GM12878 (cell line): Measurements from ENCODE around the gene DGKB. TPM values are rescaled to one million over a fixed set of nuclear protein-coding genes. Genes with fewer than 3 reads are reported as not detected.

Experiments
- ATAC-seq: fragments of 200-7000 bp; cut with Tn5 transposase; 3 replicates; pipeline ENCODE4 v1.9.1; 2020; ENCODE audit warnings: mild to moderate bottlenecking, moderate library complexity
- BruUV-seq: library from RNA; stranded (reverse); fragments of 400-500 nt; replicated peaks from 2 replicates; lab custom pipeline; 2021; lab: Mats Ljungman, UMichigan
- CTCF ChIA-PET: fragments of 300-600 bp; sonication (Branson Sonifier 250); formaldehyde crosslinking; extraction: SDS; loops from one replicate; lab custom pipeline; 2021; ENCODE audit warnings: inconsistent platforms; lab: Yijun Ruan, JAX
- POLR2A ChIA-PET: fragments of 350-600 bp; formaldehyde crosslinking; extraction: SDS; loops from one replicate; lab custom pipeline; 2021; ENCODE audit warnings: inconsistent platforms; lab: Charles Lee
- RAD21 ChIA-PET: fragments of 300-600 bp; sonication (Branson Sonifier 250); formaldehyde crosslinking; loops from one replicate; lab custom pipeline; 2023; ENCODE audit warnings: antibody characterized with exemption; ENCODE audit not compliant: unreplicated experiment; lab: Charles Lee
- SMC1A ChIA-PET: fragments of 300-600 bp; sonication (Branson Sonifier 250); formaldehyde crosslinking; loops from one replicate; lab custom pipeline; 2023; ENCODE audit not compliant: unreplicated experiment, uncharacterized antibody; lab: Charles Lee
- DNase-seq: peaks from one replicate; pipeline ENCODE4 v3.0.0-alpha.2; 2011; ENCODE audit warnings: low read depth, low spot score
- FAIRE-seq: peaks from 3 replicates; lab custom pipeline; 2011; peaks lifted over from hg19 to GRCh38; lab: Jason Lieb, UNC
- H2AFZ ChIP-seq: 2 replicates; pipeline ENCODE4 v1.6.0; 2011; ENCODE audit warnings: low read depth, low read length, control low read depth; ENCODE audit not compliant: control insufficient read depth
- H3K27ac ChIP-seq: 2 replicates; pipeline ENCODE4 v1.5.1; 2011; ENCODE audit warnings: control low read depth; ENCODE audit not compliant: control insufficient read depth, insufficient read depth
- H3K27me3 ChIP-seq, 2 experiments: replicated peaks in 1 of 2; 2 replicates each; pipeline versions ENCODE4 v1.6.0 to v1.6.1; 2011; ENCODE audit warnings: low read length in 1 of 2; ENCODE audit not compliant: control insufficient read depth in 2 of 2, insufficient read depth in 2 of 2
- H3K36me3 ChIP-seq, 2 experiments: 2 replicates each; pipeline ENCODE4 v1.5.1; 2011; ENCODE audit warnings: low read length in 1 of 2; ENCODE audit not compliant: control insufficient read depth in 2 of 2, insufficient read depth in 2 of 2
- H3K4me1 ChIP-seq: 2 replicates; pipeline ENCODE4 v1.6.1; 2011; ENCODE audit warnings: mild to moderate bottlenecking, low read length, moderate library complexity, mixed read lengths; ENCODE audit not compliant: control insufficient read depth, insufficient read depth
- H3K4me2 ChIP-seq: 2 replicates; pipeline ENCODE4 v1.6.0; 2011; ENCODE audit warnings: control low read depth; ENCODE audit not compliant: control insufficient read depth, insufficient read depth
- H3K4me3 ChIP-seq: fragments of 200-600 bp; sonication (generic); 2 replicates; pipeline ENCODE4 v1.5.1; 2016
- H3K79me2 ChIP-seq: 2 replicates; pipeline ENCODE4 v1.6.0; 2011; ENCODE audit warnings: low read length; ENCODE audit not compliant: control insufficient read depth, insufficient read depth
- H3K9ac ChIP-seq: 2 replicates; pipeline ENCODE4 v1.8.0; 2011; ENCODE audit warnings: low read length, control low read depth, mixed read lengths; ENCODE audit not compliant: control insufficient read depth, insufficient read depth
- H3K9me3 ChIP-seq: replicated peaks from 3 replicates; pipeline ENCODE4 v1.5.1; 2011; ENCODE audit warnings: mild to moderate bottlenecking, low read length; ENCODE audit not compliant: control insufficient read depth, insufficient read depth
- H4K20me1 ChIP-seq: 2 replicates; pipeline ENCODE4 v1.6.0; 2011; ENCODE audit not compliant: control insufficient read depth, insufficient read depth
- BCL3 ChIP-seq: IDR thresholded peaks from 2 replicates; pipeline ENCODE4 v1.6.1; 2011; ENCODE audit warnings: borderline replicate concordance, low read depth, mild to moderate bottlenecking, moderate library complexity, low read length; ENCODE audit not compliant: insufficient read depth, poor library complexity, severe bottlenecking
- EED ChIP-seq: sonication (generic); IDR thresholded peaks from 2 replicates; pipeline ENCODE4 v1.6.1; 2016; ENCODE audit warnings: antibody characterized with exemption, low read depth
- EP300 ChIP-seq, 2 experiments: fragments of 150-350 bp in 1 of 2; IDR thresholded peaks; 2 replicates each; pipeline ENCODE4 v1.6.1; 2011 to 2012; ENCODE audit warnings: low read depth in 2 of 2, low read length in 2 of 2, borderline replicate concordance in 1 of 2, improper control_type of control experiment in 1 of 2, inconsistent platforms in 1 of 2; ENCODE audit not compliant: control insufficient read depth in 1 of 2
- FOS ChIP-seq: IDR thresholded peaks from 3 replicates; pipeline ENCODE4 v1.6.1; 2011; ENCODE audit warnings: borderline replicate concordance; ENCODE audit not compliant: insufficient read length; ENCODE audit errors: extremely low read depth
- HDAC2 ChIP-seq: fragments of 200-600 bp; sonication (generic); IDR thresholded peaks from 2 replicates; pipeline ENCODE4 v1.6.1; 2017
- HSF1 ChIP-seq: fragments of 150-350 bp; IDR thresholded peaks from 2 replicates; pipeline ENCODE4 v1.6.1; 2014; ENCODE audit warnings: mild to moderate bottlenecking, low read depth, low read length
- KDM1A ChIP-seq: fragments of 200-600 bp; sonication (generic); IDR thresholded peaks from 2 replicates; pipeline ENCODE4 v1.6.1; 2016; ENCODE audit warnings: borderline replicate concordance
- LARP7 ChIP-seq: fragments of 450-650 bp; IDR thresholded peaks from 2 replicates; pipeline ENCODE4 v1.6.1; 2017; ENCODE audit warnings: mild to moderate bottlenecking
- MTA2 ChIP-seq: fragments of 450-650 bp; IDR thresholded peaks from 2 replicates; pipeline ENCODE4 v1.6.1; 2016; ENCODE audit warnings: low read depth, mild to moderate bottlenecking, moderate library complexity
- NFIC ChIP-seq: IDR thresholded peaks from 2 replicates; pipeline ENCODE4 v1.6.1; 2012; ENCODE audit warnings: low read depth, mild to moderate bottlenecking, inconsistent platforms, low read length, moderate library complexity
- NR2C2 ChIP-seq: IDR thresholded peaks from 2 replicates; pipeline ENCODE4 v1.6.1; 2011; ENCODE audit warnings: borderline replicate concordance, low read depth; ENCODE audit not compliant: control insufficient read depth, insufficient read length
- RB1 ChIP-seq: fragments of 450-650 bp; formaldehyde crosslinking; IDR thresholded peaks from 2 replicates; pipeline ENCODE4 v1.6.1; 2017; ENCODE audit warnings: mild to moderate bottlenecking, borderline replicate concordance
- RCOR1 ChIP-seq: conservative IDR thresholded peaks from 2 replicates; pipeline ENCODE4 v1.6.1; 2012; ENCODE audit warnings: low read depth, low read length, improper control_type of control experiment
- RELB ChIP-seq: fragments of 450-650 bp; IDR thresholded peaks from 2 replicates; pipeline ENCODE4 v1.6.1; 2017; ENCODE audit warnings: low read depth, mild to moderate bottlenecking, moderate library complexity
- TBL1XR1 ChIP-seq: IDR thresholded peaks from 2 replicates; pipeline ENCODE4 v1.6.1; 2012; ENCODE audit warnings: low read depth, low read length, improper control_type of control experiment
- TCF12 ChIP-seq: IDR thresholded peaks from 2 replicates; pipeline ENCODE4 v1.6.1; 2011; ENCODE audit warnings: low read depth, mild to moderate bottlenecking, low read length
- WGBS: methylation state at CpG from one replicate; pipeline ENCODE4 v1.1.6; 2016; ENCODE audit warnings: low lambda C conversion rate; ENCODE audit not compliant: insufficient replicate concordance, insufficient coverage; ENCODE audit errors: missing lambda C conversion rate; 5-methylcytosine and 5-hydroxymethylcytosine counted together
- in situ Hi-C: fragments of 300-500 bp; cut with MboI; formaldehyde crosslinking; loops from 9 replicates; pipeline ENCODE4 v1.14.3; 2018; ENCODE audit warnings: mixed read lengths
- intact Hi-C: fragments of 100-400 bp; cut with micrococcal nuclease; formaldehyde crosslinking; loops from one replicate; pipeline ENCODE4 v1.14.2; 2022; ENCODE audit not compliant: unreplicated experiment
- polyA plus RNA-seq, 11 experiments: library from polyadenylated mRNA; depleted of rRNA in 4 of 11; unstranded in 6 of 11; stranded (reverse) in 5 of 11; fragments of >200 nt; fragmentation: Nextera tagmentation in 4 of 11; fragmentation: Illumina TruSeq in 1 of 11; extraction: Ambion mirVana in 4 of 11; extraction: Trizol in 1 of 11; gene quantifications; 1 replicate in 1 of 11; 2 replicates in 10 of 11; pipeline versions ENCODE4 v1.2.1 to v1.2.3, GENCODE V29; 2011 to 2016; ENCODE audit warnings: inconsistent platforms in 2 of 11, missing spikeins in 2 of 11, low read depth in 1 of 11
- total RNA-seq, 4 experiments: library from RNA; depleted of rRNA in 3 of 4; stranded (reverse); fragments of >200 nt in 3 of 4; fragmentation: Illumina TruSeq in 1 of 4; extraction: Trizol in 1 of 4; gene quantifications; 2 replicates each; pipeline versions ENCODE4 v1.2.1 to v1.2.3, GENCODE V29; 2013 to 2021

Gene DGKB
- total and polyA plus RNA-seq, 10 of the 15 experiments (the other 5 are each of a cell fraction or from before 2014, with no cell fraction given), result 0.02 to 0.10 (median 0.04) TPM; not detected in 6

- Histone ChIP-seq H3K27ac (no peak overlapping the region), H3K36me3 (no peaks in the 10 kb centered on the region), H3K79me2 (no peaks in the 10 kb centered on the region), H4K20me1 (no peaks in the 10 kb centered on the region), H3K4me2 (no peak overlapping the region), H3K27me3 (no peaks in the 10 kb centered on the region), H3K4me3 (no peak overlapping the region), H3K9me3 (no peaks in the 10 kb centered on the region), H3K4me1 (no peaks in the 10 kb centered on the region), H3K9ac (no peak overlapping the region), H2AFZ (no peak overlapping the region)
- ChIA-PET POLR2A (no interaction called here), SMC1A (no interaction called here), RAD21 (no interaction called here), CTCF (no interaction called here)
- FAIRE-seq, result no peak
- DNase-seq, result no peak
- TF ChIP-seq NFIC (no peak), HSF1 (no peak), RB1 (no peak), EP300 (IDR thresholded peaks at IDR 0.05; ENCODE audit: borderline replicate concordance in 1 of 2, control insufficient read depth in 1 of 2, low read depth in 2 of 2, low read length in 2 of 2) (no peak), BCL3 (no peak), KDM1A (no peak), NR2C2 (no peak), MTA2 (no peak), FOS (no peak), HDAC2 (no peak), LARP7 (no peak), TCF12 (no peak), RELB (no peak), EED (no peak), TBL1XR1 (no peak), RCOR1 (no peak)
- in situ Hi-C loops, result no loop called here
- intact Hi-C loops, result no loop called here
- no peak for ATAC-seq
- 20% methylated on average over 3 of the region's 3 CpGs for WGBS
- no TSS peak for BruUV-seq
Observed at GRCh38 chr7:14252458-14252857, 650.1 kb downstream of the DGKB start.
